ENCODE results near the gene EXOC3L4. TPM values are rescaled to one million over a fixed set of nuclear protein-coding genes. Genes with fewer than 3 reads are reported as not detected.
A peak's percentile ranks its signal among the peaks of the same experiment; 100 is the strongest.

EXOC3L4 gene
- total RNA-seq, 1 donor from 2014 or later = not detected

- no peak overlapping the region for H3K4me3 Mint-ChIP-seq
- no peaks in the 10 kb centered on the region for H3K36me3 Mint-ChIP-seq (ENCODE audit: low read depth)
- peaks cover 50% of the 10 kb centered on the region for H3K27me3 Mint-ChIP-seq (ENCODE audit: low read depth)
- H3K9me3 Mint-ChIP-seq = no peaks in the 10 kb centered on the region
- H3K4me1 Mint-ChIP-seq = peaks cover 7% of the 10 kb centered on the region
- H3K27ac Mint-ChIP-seq (ENCODE audit: unreplicated experiment) = no peak overlapping the region
- no peak for TF ChIP-seq CTCF (conservative IDR thresholded peaks at IDR 0.05)
- DNase-seq (ENCODE audit: low read depth, low spot score) = no peak
Observed at GRCh38 chr14:103121846-103122584, 27.5 kb downstream of the EXOC3L4 start.

GRCh38 chr14:103122585-103122946, 28.0 kb downstream of the EXOC3L4 start:
- peaks cover 50% of the 10 kb centered on the region for H3K27me3 Mint-ChIP-seq (ENCODE audit: low read depth)
- no peak overlapping the region for H3K4me3 Mint-ChIP-seq
- no peaks in the 10 kb centered on the region for H3K9me3 Mint-ChIP-seq
- no peak for DNase-seq (ENCODE audit: low read depth, low spot score)
- H3K4me1 Mint-ChIP-seq = peaks cover 7% of the 10 kb centered on the region
- no peak overlapping the region for H3K27ac Mint-ChIP-seq (ENCODE audit: unreplicated experiment)
- TF ChIP-seq CTCF (conservative IDR thresholded peaks at IDR 0.05) = no peak
- H3K36me3 Mint-ChIP-seq (ENCODE audit: low read depth) = no peaks in the 10 kb centered on the region

GRCh38 chr14:103122947-103123633, 28.6 kb downstream of the EXOC3L4 start, which contains the start of gene TNFAIP2:
Gene TNFAIP2 (plus strand): TSS chr14:103123461. CDS start chr14:103126458, 2,997 bp downstream.
- Mint-ChIP-seq H3K36me3 (ENCODE audit: low read depth) (no peaks in the 10 kb centered on the region), H3K27ac (ENCODE audit: unreplicated experiment) (no peak within 1 kb of the TSS), H3K4me3 (no peak within 1 kb of the TSS), H3K4me1 (peaks cover 7% of the 10 kb centered on the region), H3K9me3 (no peaks in the 10 kb centered on the region), H3K27me3 (ENCODE audit: low read depth) (peaks cover 55% of the 10 kb centered on the region)
- DNase-seq (ENCODE audit: low read depth, low spot score) = no peak
- no peak for TF ChIP-seq CTCF (conservative IDR thresholded peaks at IDR 0.05)

GRCh38 chr14:103123634-103124500, 29.3 kb downstream of the EXOC3L4 start:
- DNase-seq (ENCODE audit: low read depth, low spot score) = no peak
- H3K4me1 Mint-ChIP-seq = peaks cover 7% of the 10 kb centered on the region
- H3K36me3 Mint-ChIP-seq (ENCODE audit: low read depth) = no peaks in the 10 kb centered on the region
- H3K4me3 Mint-ChIP-seq = no peak overlapping the region
- peak; percentile 34 for TF ChIP-seq CTCF (conservative IDR thresholded peaks at IDR 0.05)
- H3K27me3 Mint-ChIP-seq (ENCODE audit: low read depth) = peaks cover 62% of the 10 kb centered on the region
- H3K9me3 Mint-ChIP-seq = no peaks in the 10 kb centered on the region
- H3K27ac Mint-ChIP-seq (ENCODE audit: unreplicated experiment) = no peak overlapping the region

- Mint-ChIP-seq H3K4me1 (peaks cover 7% of the 10 kb centered on the region), H3K27ac (ENCODE audit: unreplicated experiment) (no peak overlapping the region), H3K36me3 (ENCODE audit: low read depth) (no peaks in the 10 kb centered on the region), H3K4me3 (no peak overlapping the region), H3K27me3 (ENCODE audit: low read depth) (peaks cover 66% of the 10 kb centered on the region), H3K9me3 (no peaks in the 10 kb centered on the region)
- TF ChIP-seq CTCF (conservative IDR thresholded peaks at IDR 0.05) = no peak
- DNase-seq (ENCODE audit: low read depth, low spot score) = no peak
Observed at GRCh38 chr14:103124501-103125001, 30.0 kb downstream of the EXOC3L4 start.

Measured in neural crest cell (in vitro differentiated cells).